Spleen (tissue), 11 donors: ENCODE results near the gene C16orf92. TPM values are rescaled to one million over a fixed set of nuclear protein-coding genes. Genes with fewer than 3 reads are reported as not detected.
A peak's percentile ranks its signal among the peaks of the same experiment; 100 is the strongest.

ENCODE experiments used
- DNase-seq: peaks from one replicate; pipeline ENCODE4 v3.0.0-alpha.2; 2020
- H3K27ac ChIP-seq, 8 donors: fragments of 200-600 bp; sonication (generic) in 7 of 8; 1 replicate in 4 of 8; 2 replicates in 4 of 8; pipeline versions ENCODE4 v1.5.0 to v1.8.0; 2016 to 2021; ENCODE audit warnings: inconsistent platforms in 4 of 8, mild to moderate bottlenecking in 4 of 8, moderate library complexity in 1 of 8
- H3K27me3 ChIP-seq, 7 donors: fragments of 200-600 bp; sonication (generic) in 6 of 7; replicated peaks in 1 of 7; 1 replicate in 4 of 7; 2 replicates in 3 of 7; pipeline versions ENCODE4 v1.5.0 to v1.8.0; 2016 to 2021; ENCODE audit warnings: inconsistent platforms in 3 of 7, mild to moderate bottlenecking in 1 of 7
- H3K36me3 ChIP-seq, 6 donors: fragments of 200-600 bp; sonication (generic) in 5 of 6; 1 replicate in 4 of 6; 2 replicates in 2 of 6; pipeline versions ENCODE4 v1.5.0 to v1.8.0; 2016 to 2021; ENCODE audit warnings: inconsistent platforms in 2 of 6
- H3K4me1 ChIP-seq, 6 donors: fragments of 200-600 bp; sonication (generic) in 5 of 6; 1 replicate in 3 of 6; 2 replicates in 3 of 6; pipeline versions ENCODE4 v1.5.0 to v1.8.0; 2016 to 2021; ENCODE audit warnings: inconsistent platforms in 3 of 6
- H3K4me3 ChIP-seq, 8 donors: fragments of 200-600 bp; sonication (generic) in 7 of 8; 1 replicate in 4 of 8; 2 replicates in 4 of 8; pipeline versions ENCODE4 v1.5.0 to v1.8.0; 2016 to 2021; ENCODE audit warnings: inconsistent platforms in 4 of 8, mild to moderate bottlenecking in 4 of 8, moderate library complexity in 2 of 8
- H3K9me3 ChIP-seq, 8 donors: fragments of 200-600 bp; sonication (generic) in 7 of 8; 1 replicate in 4 of 8; 2 replicates in 4 of 8; pipeline versions ENCODE4 v1.5.0 to v1.8.0; 2016 to 2021; ENCODE audit warnings: inconsistent platforms in 4 of 8
- POLR2A ChIP-seq, 3 donors: fragments of 450-650 bp; IDR thresholded peaks; one replicate each; pipeline ENCODE4 v1.5.1; 2017; ENCODE audit warnings: antibody characterized with exemption in 3 of 3, mild to moderate bottlenecking in 1 of 3
- POLR2AphosphoS5 ChIP-seq, 3 donors: sonication (generic); formaldehyde crosslinking; IDR thresholded peaks; one replicate each; pipeline ENCODE4 v1.5.1; 2017; ENCODE audit warnings: antibody characterized with exemption in 3 of 3
- WGBS, 5 donors: extraction: QIAGEN DNeasy Blood & Tissue Kit in 3 of 5; methylation state at CpG; one replicate each; pipeline versions ENCODE4 v1.1.5 to v1.1.7; 2013 to 2018; 5-methylcytosine and 5-hydroxymethylcytosine counted together
- intact Hi-C: fragments of 100-400 bp; cut with DNase I; formaldehyde crosslinking; loops from one replicate; pipeline ENCODE4 v1.15.0; 2023; ENCODE audit warnings: low total_unique reads
- polyA plus RNA-seq, 3 donors: library from polyadenylated mRNA; stranded (reverse); fragments of 200-250 nt; gene quantifications; one replicate each; pipeline ENCODE4 v1.2.1, GENCODE V29; 2013
- total RNA-seq, 7 donors: library from RNA; depleted of rRNA in 3 of 7; stranded (reverse); fragments of >200 nt in 3 of 7; fragmentation: NEBNext Ultra II Directional in 4 of 7; extraction: Animal tissue kit (Norgen Biotek cat#: 25700) in 4 of 7; gene quantifications; one replicate each; pipeline versions ENCODE4 v1.1.0 to v1.2.1, GENCODE V29; 2016 to 2021
- TF ChIP-seq, protein P1 (sequence below), 11 experiments: fragments of 200-600 bp in 7 of 11; fragments of 450-650 bp in 4 of 11; sonication (generic) in 4 of 11; IDR thresholded peaks in 8 of 11; conservative IDR thresholded peaks in 3 of 11; 1 replicate in 7 of 11; 2 replicates in 4 of 11; pipeline versions ENCODE4 v1.4.0 to v1.8.0; 2016 to 2021; ENCODE audit warnings: antibody characterized with exemption in 11 of 11, inconsistent platforms in 4 of 11, mild to moderate bottlenecking in 1 of 11
- donor health status: healthy with polysubstance abuse.
- donor health status: DM: no; HTN: no; CAD: no; lungs with moderate emphysema.
- donor health status: DM: no; HTN: no; CAD: no.
- donor health status: Bipolar disorder and iron deficiency.
- donor health status: healthy.
- donor health status: DM: no; HTN: no; CAD: no.
- donor health status: DM: yes; HTN: yes; CAD: no.

The C16orf92 gene
- total and polyA plus RNA-seq, 10 donors: not detected

DNA sequence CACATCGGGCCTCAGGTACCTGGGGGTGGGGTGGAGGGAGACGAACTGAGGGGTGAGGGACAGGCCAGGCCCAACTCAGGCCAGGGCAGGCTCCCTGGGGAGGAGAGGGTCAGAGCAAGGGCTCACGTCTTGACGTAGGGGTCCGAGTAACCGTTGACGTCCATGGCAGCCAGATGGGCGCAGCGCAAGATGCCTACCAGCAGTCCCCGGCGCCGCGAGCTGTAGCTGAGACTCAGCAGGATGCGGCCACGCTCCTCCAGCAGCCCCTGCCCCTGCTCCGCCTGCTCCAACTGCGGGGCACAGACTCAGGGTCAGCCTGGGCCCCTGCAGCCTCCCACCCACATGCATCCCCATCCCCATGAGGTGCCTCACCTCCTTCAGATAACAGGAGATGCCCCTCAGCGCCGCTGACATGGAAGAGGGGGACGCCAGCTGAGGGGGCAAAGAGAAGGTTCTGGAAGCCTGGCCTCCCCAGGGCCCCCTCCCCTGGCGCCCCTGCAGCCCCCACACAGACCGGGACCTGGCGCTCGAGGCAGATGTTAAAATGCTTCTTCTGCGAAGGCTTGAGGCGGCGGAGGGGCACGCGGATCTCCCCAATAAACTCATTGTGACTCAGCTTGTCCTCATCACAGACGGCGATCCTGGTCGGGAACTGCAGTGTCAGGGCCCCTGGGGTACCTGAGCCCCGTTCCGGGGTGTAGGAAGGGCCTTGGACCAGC lies 16.2 kb upstream of the C16orf92 start:
- TF ChIP-seq POLR2A (IDR thresholded peaks at IDR 0.05) (no peak), POLR2AphosphoS5 (IDR thresholded peaks at IDR 0.05) (peak in 2 of 3 donors; percentile 15 to 60)
- no peak for DNase-seq
- WGBS, 5 donors: 85 to 91% (median 86%) methylated on average over 23 to 34 of the region's 34 CpGs
- no peaks in the 10 kb centered on the region for H3K9me3 ChIP-seq
- peaks cover 0 to 38% (median 28%) of the 10 kb centered on the region in 7 donors for H3K27me3 ChIP-seq
- no peak overlapping the region for H3K4me3 ChIP-seq
- peaks cover 6 to 40% (median 32%) of the 10 kb centered on the region in 6 donors for H3K4me1 ChIP-seq
- intact Hi-C loops: loop anchor here (5.0 kb wide), 1 partner anchor 310 kb away; no protein-coding TSS in a partner anchor
- H3K27ac ChIP-seq: no peak overlapping the region
- H3K36me3 ChIP-seq: peaks cover 0 to 45% (median 7%) of the 10 kb centered on the region in 6 donors

DNA sequence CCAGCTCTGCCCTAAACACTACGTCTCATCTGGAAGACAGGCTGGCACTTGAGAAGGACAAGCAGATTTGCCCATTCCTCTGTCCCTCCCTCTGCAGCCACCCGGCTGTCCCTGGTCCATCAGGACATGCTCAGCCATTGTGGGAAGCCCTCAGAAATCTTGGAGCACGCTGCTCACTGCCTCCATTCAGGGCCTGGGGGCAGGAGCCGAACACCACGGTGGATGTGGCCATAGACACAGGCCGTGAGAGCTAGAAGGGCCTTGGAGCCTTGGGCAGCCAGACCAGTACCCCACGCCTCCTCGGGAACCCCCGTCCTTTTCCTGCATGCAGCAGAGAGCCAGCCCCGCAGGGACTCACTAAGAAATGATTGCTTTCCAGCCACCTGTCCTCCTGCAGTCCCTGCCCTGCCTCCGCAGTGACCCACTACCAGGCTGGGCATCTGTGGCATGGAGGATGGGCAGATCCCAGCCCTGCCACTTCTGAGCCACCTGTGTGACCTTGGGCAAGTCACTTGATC lies 15.6 kb upstream of the C16orf92 start:
- 65 to 84% (median 78%) methylated on average over 7 to 11 of the region's 11 CpGs for WGBS, 5 donors
- H3K9me3 ChIP-seq: no peaks in the 10 kb centered on the region
- no peak for DNase-seq
- H3K27me3 ChIP-seq: peaks cover 0 to 44% (median 34%) of the 10 kb centered on the region in 7 donors
- peaks cover 6 to 44% (median 33%) of the 10 kb centered on the region in 6 donors for H3K4me1 ChIP-seq
- H3K27ac ChIP-seq: no peak overlapping the region
- peaks cover 0 to 39% (median 1%) of the 10 kb centered on the region in 6 donors for H3K36me3 ChIP-seq
- intact Hi-C loops: loop anchor here (5.0 kb wide), 1 partner anchor 310 kb away; no protein-coding TSS in a partner anchor
- TF ChIP-seq, protein P1, sequence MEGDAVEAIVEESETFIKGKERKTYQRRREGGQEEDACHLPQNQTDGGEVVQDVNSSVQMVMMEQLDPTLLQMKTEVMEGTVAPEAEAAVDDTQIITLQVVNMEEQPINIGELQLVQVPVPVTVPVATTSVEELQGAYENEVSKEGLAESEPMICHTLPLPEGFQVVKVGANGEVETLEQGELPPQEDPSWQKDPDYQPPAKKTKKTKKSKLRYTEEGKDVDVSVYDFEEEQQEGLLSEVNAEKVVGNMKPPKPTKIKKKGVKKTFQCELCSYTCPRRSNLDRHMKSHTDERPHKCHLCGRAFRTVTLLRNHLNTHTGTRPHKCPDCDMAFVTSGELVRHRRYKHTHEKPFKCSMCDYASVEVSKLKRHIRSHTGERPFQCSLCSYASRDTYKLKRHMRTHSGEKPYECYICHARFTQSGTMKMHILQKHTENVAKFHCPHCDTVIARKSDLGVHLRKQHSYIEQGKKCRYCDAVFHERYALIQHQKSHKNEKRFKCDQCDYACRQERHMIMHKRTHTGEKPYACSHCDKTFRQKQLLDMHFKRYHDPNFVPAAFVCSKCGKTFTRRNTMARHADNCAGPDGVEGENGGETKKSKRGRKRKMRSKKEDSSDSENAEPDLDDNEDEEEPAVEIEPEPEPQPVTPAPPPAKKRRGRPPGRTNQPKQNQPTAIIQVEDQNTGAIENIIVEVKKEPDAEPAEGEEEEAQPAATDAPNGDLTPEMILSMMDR (IDR thresholded peaks at IDR 0.05 in 8 of 11, conservative IDR thresholded peaks at IDR 0.05 in 3 of 11): no peak
- peak in 1 of 3 donors; percentile 24 for TF ChIP-seq POLR2AphosphoS5 (IDR thresholded peaks at IDR 0.05)
- H3K4me3 ChIP-seq: no peak overlapping the region

DNA sequence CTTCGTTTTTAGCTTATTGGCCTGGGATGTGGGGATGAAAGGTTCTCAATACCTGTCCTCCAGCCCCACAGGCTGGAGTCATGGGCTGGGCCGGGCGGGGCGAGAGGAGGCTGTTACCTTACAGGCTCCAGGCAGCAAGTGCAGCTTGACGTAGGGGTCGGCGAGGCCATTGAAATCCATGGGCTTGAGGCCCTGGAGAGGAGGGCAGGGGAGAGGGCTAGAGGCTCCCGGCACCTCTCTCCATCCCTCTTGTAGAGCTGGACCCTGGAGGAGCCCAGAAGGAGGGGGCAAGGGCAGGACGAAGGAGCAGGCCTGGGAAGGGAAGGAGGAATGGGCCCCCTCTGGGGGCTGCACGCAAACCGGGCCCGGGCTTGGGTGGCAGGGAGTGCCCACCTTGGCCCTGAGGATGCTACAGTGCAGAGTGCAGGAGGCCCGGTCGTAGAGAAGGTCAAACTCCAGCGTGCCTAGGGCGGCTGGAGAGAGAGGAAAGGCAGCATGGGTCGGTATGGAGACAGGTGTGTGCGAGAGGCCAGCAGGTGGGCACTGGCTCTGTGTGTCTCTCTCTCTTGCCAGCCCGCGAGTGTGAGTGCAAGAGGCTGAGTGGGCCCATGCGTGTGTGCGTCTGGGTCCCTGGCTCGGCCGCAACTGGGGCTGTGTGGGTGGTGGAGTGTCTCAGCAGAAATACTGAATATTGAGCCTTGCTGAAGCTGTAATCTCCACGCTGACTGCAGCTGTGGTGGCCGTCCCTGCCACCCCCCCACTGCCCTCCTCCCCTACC lies 13.7 kb upstream of the C16orf92 start:
- DNase-seq: no peak
- Histone ChIP-seq H3K4me3 (no peak overlapping the region), H3K27ac (no peak overlapping the region), H3K36me3 (peaks cover 0 to 21% (median 0%) of the 10 kb centered on the region in 6 donors), H3K27me3 (peaks cover 0 to 49% (median 34%) of the 10 kb centered on the region in 7 donors), H3K9me3 (no peaks in the 10 kb centered on the region), H3K4me1 (peaks cover 6 to 44% (median 32%) of the 10 kb centered on the region in 6 donors)
- WGBS, 5 donors: 48 to 65% (median 63%) methylated on average over 20 to 26 of the region's 26 CpGs
- intact Hi-C loops: loop anchor here (5.0 kb wide), 1 partner anchor 312 kb away; no protein-coding TSS in a partner anchor
- no peak for TF ChIP-seq POLR2AphosphoS5 (IDR thresholded peaks at IDR 0.05)
- no peak for TF ChIP-seq POLR2A (IDR thresholded peaks at IDR 0.05)

DNA sequence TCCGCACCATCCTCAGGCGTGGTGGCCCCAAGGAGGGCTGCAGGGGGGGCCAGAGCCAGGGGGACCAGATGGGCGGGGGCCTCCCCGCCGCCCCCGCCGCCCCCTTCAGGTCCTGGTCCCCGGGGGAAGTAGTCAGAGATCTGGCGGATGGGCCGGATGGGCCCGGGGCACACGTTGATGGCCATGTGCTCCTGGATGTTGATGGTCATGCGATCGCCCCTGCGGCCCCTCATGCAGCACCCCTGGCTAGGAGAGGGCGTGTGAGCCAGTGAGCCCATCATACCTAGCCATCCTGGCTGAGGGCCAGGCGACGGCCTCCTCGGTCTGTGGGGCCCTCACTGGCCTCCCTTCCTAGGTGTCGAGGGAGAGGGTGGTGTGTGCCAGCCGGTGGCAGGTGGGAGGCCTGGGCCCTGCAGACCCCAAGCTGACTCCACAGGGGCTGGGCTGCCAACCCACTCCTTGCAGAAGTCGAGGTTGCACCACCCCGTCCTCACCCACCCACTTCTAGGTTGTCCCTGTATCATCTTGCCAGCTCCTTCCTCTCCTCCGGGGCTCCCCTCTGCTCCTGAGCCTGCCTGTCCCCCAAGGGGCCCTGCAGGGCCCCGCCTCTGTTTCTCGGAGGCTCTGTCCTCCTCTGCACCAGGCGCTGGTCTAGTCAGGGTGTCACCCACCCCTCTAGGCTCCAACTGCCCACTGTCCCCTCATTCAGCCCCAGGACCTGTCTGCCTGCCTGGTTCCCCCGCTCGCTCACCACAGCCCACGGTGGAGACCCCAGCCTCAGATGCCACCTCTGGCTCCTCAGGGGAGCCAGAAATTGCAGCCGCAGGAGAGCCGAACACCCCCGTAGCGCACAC lies 12.8 kb upstream of the C16orf92 start:
- Histone ChIP-seq H3K9me3 (no peaks in the 10 kb centered on the region), H3K27me3 (peaks cover 0 to 49% (median 34%) of the 10 kb centered on the region in 7 donors), H3K27ac (no peak overlapping the region), H3K36me3 (peaks cover 0 to 13% (median 0%) of the 10 kb centered on the region in 6 donors), H3K4me1 (peaks cover 6 to 34% (median 27%) of the 10 kb centered on the region in 6 donors), H3K4me3 (peak overlapping the region; percentile 28 to 70 (median 42))
- 19 to 28% (median 23%) methylated on average over 22 to 34 of the region's 34 CpGs for WGBS, 5 donors
- intact Hi-C loops: loop anchor here (5.0 kb wide), 1 partner anchor 313 kb away; no protein-coding TSS in a partner anchor
- no peak for TF ChIP-seq POLR2A (IDR thresholded peaks at IDR 0.05)
- TF ChIP-seq, protein P1 (IDR thresholded peaks at IDR 0.05 in 8 of 11, conservative IDR thresholded peaks at IDR 0.05 in 3 of 11): no peak
- TF ChIP-seq POLR2AphosphoS5 (IDR thresholded peaks at IDR 0.05): no peak
- DNase-seq: no peak
